H9 (cell line): Measurements from ENCODE around the gene HMSD. TPM values are rescaled to one million over a fixed set of nuclear protein-coding genes. Genes with fewer than 3 reads are reported as not detected.
"Not testable (repeated sequence)": the region's sequence is repeated elsewhere in the genome, so short reads cannot be mapped to it uniquely, and the experiment has no call there.

Source experiments
- DNase-seq: peaks from one replicate; pipeline ENCODE4 v3.0.0-alpha.2; 2017
- H2AFZ ChIP-seq: one replicate; pipeline ENCODE4 v1.6.1; 2013; ENCODE audit warnings: mild to moderate bottlenecking, low read length, control low read depth, moderate library complexity
- H2AK5ac ChIP-seq: 2 replicates; pipeline ENCODE4 v1.6.1; 2013; ENCODE audit warnings: low read length, control low read depth, mixed read lengths; ENCODE audit not compliant: insufficient read length
- H2BK120ac ChIP-seq: one replicate; pipeline ENCODE4 v1.6.1; 2013; ENCODE audit warnings: low read depth, mild to moderate bottlenecking, low read length, control low read depth, inconsistent platforms; ENCODE audit not compliant: poor library complexity, severe bottlenecking
- H2BK12ac ChIP-seq: 2 replicates; pipeline ENCODE4 v1.6.1; 2013; ENCODE audit warnings: low read length, control low read depth, mixed read lengths, low read depth; ENCODE audit not compliant: insufficient read length
- H2BK15ac ChIP-seq: 2 replicates; pipeline ENCODE4 v1.6.1; 2013; ENCODE audit warnings: low read depth, low read length, control low read depth
- H2BK20ac ChIP-seq: one replicate; pipeline ENCODE4 v1.6.1; 2013; ENCODE audit warnings: low read depth, mild to moderate bottlenecking, low read length, control low read depth, inconsistent platforms; ENCODE audit not compliant: poor library complexity, severe bottlenecking
- H2BK5ac ChIP-seq: 2 replicates; pipeline ENCODE4 v1.6.1; 2013; ENCODE audit warnings: low read length, control low read depth, mixed read lengths; ENCODE audit not compliant: insufficient read length
- H3K14ac ChIP-seq: 2 replicates; pipeline ENCODE4 v1.6.1; 2013; ENCODE audit warnings: low read length, control low read depth; ENCODE audit not compliant: insufficient read depth
- H3K18ac ChIP-seq: 2 replicates; pipeline ENCODE4 v1.6.1; 2013; ENCODE audit warnings: low read depth, mild to moderate bottlenecking, mixed read lengths, low read length, control low read depth; ENCODE audit not compliant: insufficient read length
- H3K23ac ChIP-seq: 2 replicates; pipeline ENCODE4 v1.6.1; 2013; ENCODE audit warnings: low read length, control low read depth, mixed read lengths, low read depth; ENCODE audit not compliant: insufficient read length
- H3K23me2 ChIP-seq: 2 replicates; pipeline ENCODE4 v1.6.1; 2013; ENCODE audit warnings: low read depth, mild to moderate bottlenecking, mixed read lengths, low read length, control low read depth; ENCODE audit not compliant: insufficient read length, poor library complexity, severe bottlenecking
- H3K27ac ChIP-seq: 2 replicates; pipeline ENCODE4 v1.5.1; 2013; ENCODE audit warnings: low read length, control low read depth, mixed read lengths, low read depth; ENCODE audit not compliant: insufficient read length
- H3K27me3 ChIP-seq: 2 replicates; pipeline ENCODE4 v1.6.1; 2013; ENCODE audit warnings: low read length, control low read depth, inconsistent platforms; ENCODE audit not compliant: insufficient read depth
- H3K4ac ChIP-seq: 2 replicates; pipeline ENCODE4 v1.6.1; 2013; ENCODE audit warnings: low read depth, mild to moderate bottlenecking, control low read depth, inconsistent platforms, low read length, moderate library complexity
- H3K4me1 ChIP-seq: 2 replicates; pipeline ENCODE4 v1.6.1; 2013; ENCODE audit warnings: low read length, control low read depth, inconsistent platforms; ENCODE audit not compliant: insufficient read depth
- H3K4me2 ChIP-seq: 2 replicates; pipeline ENCODE4 v1.6.1; 2013; ENCODE audit warnings: low read length, control low read depth, mixed read lengths; ENCODE audit not compliant: insufficient read length, insufficient read depth
- H3K56ac ChIP-seq: 2 replicates; pipeline ENCODE4 v1.6.1; 2013; ENCODE audit warnings: low read depth, mild to moderate bottlenecking, mixed read lengths, low read length, control low read depth; ENCODE audit not compliant: insufficient read length
- H3K79me1 ChIP-seq: 2 replicates; pipeline ENCODE4 v1.6.1; 2013; ENCODE audit warnings: low read depth, mild to moderate bottlenecking, moderate library complexity, low read length, control low read depth, inconsistent platforms; ENCODE audit not compliant: insufficient read depth, poor library complexity, severe bottlenecking
- H3K79me2 ChIP-seq: 2 replicates; pipeline ENCODE4 v1.6.1; 2013; ENCODE audit warnings: low read length, control low read depth, inconsistent platforms; ENCODE audit not compliant: insufficient read depth
- H3K9ac ChIP-seq: 2 replicates; pipeline ENCODE4 v1.6.1; 2013; ENCODE audit warnings: low read length, control low read depth, mixed read lengths; ENCODE audit not compliant: insufficient read length; ENCODE audit errors: extremely low read depth
- H3K9me3 ChIP-seq: one replicate; pipeline ENCODE4 v1.6.1; 2013; ENCODE audit warnings: low read depth, low read length, inconsistent platforms; ENCODE audit not compliant: control insufficient read depth
- H3T11ph ChIP-seq: one replicate; pipeline ENCODE4 v1.6.1; 2013; ENCODE audit warnings: mild to moderate bottlenecking, low read length, control low read depth, inconsistent platforms
- H4K20me1 ChIP-seq: one replicate; pipeline ENCODE4 v1.6.1; 2013; ENCODE audit not compliant: control insufficient read depth, insufficient read length, insufficient read depth
- H4K5ac ChIP-seq: 2 replicates; pipeline ENCODE4 v1.6.1; 2013; ENCODE audit warnings: low read depth, mild to moderate bottlenecking, mixed read lengths, low read length, control low read depth; ENCODE audit not compliant: insufficient read length
- H4K8ac ChIP-seq: replicated peaks from 2 replicates; pipeline ENCODE4 v1.6.1; 2013; ENCODE audit warnings: low read length, control low read depth, mixed read lengths, low read depth; ENCODE audit not compliant: insufficient read length
- H4K91ac ChIP-seq: 2 replicates; pipeline ENCODE4 v1.6.1; 2013; ENCODE audit warnings: low read depth, mild to moderate bottlenecking, moderate library complexity, mixed read lengths, low read length, control low read depth; ENCODE audit not compliant: insufficient read length
- H3K27ac Mint-ChIP-seq, 3 experiments: 2 replicates in 2 of 3; 3 replicates in 1 of 3; pipeline ENCODE4 v1.8.0; 2020 to 2021; ENCODE audit warnings: mixed read lengths in 3 of 3, mild to moderate bottlenecking in 1 of 3, moderate library complexity in 1 of 3
- H3K27me3 Mint-ChIP-seq: 2 replicates; pipeline ENCODE4 v1.8.0; 2021; ENCODE audit warnings: low read depth, mild to moderate bottlenecking, moderate library complexity, mixed read lengths
- H3K36me3 Mint-ChIP-seq, 3 experiments: 2 replicates in 2 of 3; 3 replicates in 1 of 3; pipeline ENCODE4 v1.8.0; 2020 to 2021; ENCODE audit warnings: low read depth in 3 of 3, mixed read lengths in 3 of 3; ENCODE audit not compliant: insufficient read depth in 1 of 3
- H3K4me1 Mint-ChIP-seq, 2 experiments: 2 replicates each; pipeline ENCODE4 v1.8.0; 2020; ENCODE audit warnings: mixed read lengths in 2 of 2
- H3K4me3 Mint-ChIP-seq, 2 experiments: 2 replicates in 1 of 2; 3 replicates in 1 of 2; pipeline ENCODE4 v1.8.0; 2020 to 2021; ENCODE audit warnings: mild to moderate bottlenecking in 2 of 2, mixed read lengths in 2 of 2, moderate library complexity in 1 of 2
- H3K9me3 Mint-ChIP-seq, 2 experiments: 2 replicates in 1 of 2; 3 replicates in 1 of 2; pipeline ENCODE4 v1.8.0; 2020; ENCODE audit warnings: mild to moderate bottlenecking in 2 of 2, mixed read lengths in 2 of 2, moderate library complexity in 1 of 2
- CTCF ChIP-seq: fragments of 200-600 bp; sonication (generic); conservative IDR thresholded peaks from 3 replicates; pipeline ENCODE4 v1.8.0; 2021; ENCODE audit warnings: antibody characterized with exemption, mild to moderate bottlenecking
- WGBS: extraction: QIAGEN DNeasy Blood & Tissue Kit; methylation state at CpG from one replicate; pipeline ENCODE4 v1.1.7; 2013; ENCODE audit warnings: missing lambda C conversion rate, low lambda C conversion rate, mixed read lengths; ENCODE audit not compliant: insufficient read length; ENCODE audit errors: extremely low coverage; 5-methylcytosine and 5-hydroxymethylcytosine counted together
- total RNA-seq: library from RNA; stranded (reverse); gene quantifications from 2 replicates; pipeline ENCODE4 v1.2.1, GENCODE V29; 2021

HMSD gene
- total RNA-seq, 1 experiment from 2014 or later, result 6.6 TPM

- H3K79me2 ChIP-seq, H3K4me1 Mint-ChIP-seq, H3T11ph ChIP-seq, H4K20me1 ChIP-seq, H3K79me1 ChIP-seq, H3K27ac Mint-ChIP-seq, H3K56ac ChIP-seq, H3K4ac ChIP-seq, H3K9me3 ChIP-seq, H3K36me3 Mint-ChIP-seq, H3K27ac ChIP-seq, H3K9ac ChIP-seq, H3K4me3 Mint-ChIP-seq, H3K27me3 ChIP-seq, H2AFZ ChIP-seq, H4K8ac ChIP-seq, H3K14ac ChIP-seq, H3K23ac ChIP-seq, H3K4me1 ChIP-seq, H3K4me2 ChIP-seq, H4K5ac ChIP-seq, H2AK5ac ChIP-seq, H2BK5ac ChIP-seq, H2BK12ac ChIP-seq, H2BK20ac ChIP-seq, H3K9me3 Mint-ChIP-seq, H4K91ac ChIP-seq, H3K23me2 ChIP-seq, H2BK120ac ChIP-seq, H2BK15ac ChIP-seq: not testable (repeated sequence)
- peak; percentile 18; the same call in 2 of the 3 replicates for TF ChIP-seq CTCF
- H3K18ac ChIP-seq, result peak overlapping the region; percentile 15
- peaks cover 30% of the 10 kb centered on the region for H3K27me3 Mint-ChIP-seq
- DNase-seq, result peak; percentile 59
- WGBS, result no CpG with 5 or more reads among the region's 17 CpGs
These were observed 8.5 kb upstream of the HMSD start for GRCh38 chr18:63940543-63941050.
